GM21447 (cell line): ENCODE data around the gene PNMA6F.

Source experiments
- ATAC-seq: cut with Tn5 transposase; IDR thresholded peaks from one replicate; pipeline ENCODE4 v1.9.1; 2021; ENCODE audit not compliant: unreplicated experiment

PNMA6F gene

GRCh38 chrX:153321381-153322124, at the start of gene PNMA6F:
Gene PNMA6F, minus strand, starts transcription at chrX:153321767. Its CDS starts 1,093 bp downstream, at chrX:153320674.
- ATAC-seq: no peak

- no peak for ATAC-seq
Observed at GRCh38 chrX:153371256-153371655, 49.7 kb upstream of the PNMA6F start.

- no peak for ATAC-seq
Observed at GRCh38 chrX:153370293-153371055, 48.9 kb upstream of the PNMA6F start.

GRCh38 chrX:153366878-153367538, 45.4 kb upstream of the PNMA6F start:
- no peak for ATAC-seq

- no peak for ATAC-seq
Observed at GRCh38 chrX:153366119-153366518, 44.6 kb upstream of the PNMA6F start.

GRCh38 chrX:153365670-153366069, 44.1 kb upstream of the PNMA6F start:
- ATAC-seq: no peak

GRCh38 chrX:153361781-153362397, 40.3 kb upstream of the PNMA6F start:
- no peak for ATAC-seq

GRCh38 chrX:153357877-153358276, 36.3 kb upstream of the PNMA6F start:
- no peak for ATAC-seq

- ATAC-seq: no peak
Observed at GRCh38 chrX:153353416-153353815, 31.8 kb upstream of the PNMA6F start.

- no peak for ATAC-seq
Observed at GRCh38 chrX:153352858-153353257, 31.3 kb upstream of the PNMA6F start.

GRCh38 chrX:153351981-153352380, 30.4 kb upstream of the PNMA6F start:
- ATAC-seq: no peak

GRCh38 chrX:153349952-153350351, 28.4 kb upstream of the PNMA6F start:
- ATAC-seq: no peak

- no peak for ATAC-seq
Observed at GRCh38 chrX:153348421-153348820, 26.9 kb upstream of the PNMA6F start.

GRCh38 chrX:153347530-153347929, 26.0 kb upstream of the PNMA6F start:
- ATAC-seq: no peak

- ATAC-seq: no peak
Observed at GRCh38 chrX:153343674-153344073, 22.1 kb upstream of the PNMA6F start.

GRCh38 chrX:153342762-153343558, 21.4 kb upstream of the PNMA6F start:
- no peak for ATAC-seq

- no peak for ATAC-seq
Observed at GRCh38 chrX:153340111-153340510, 18.5 kb upstream of the PNMA6F start.

GRCh38 chrX:153339662-153340061, 18.1 kb upstream of the PNMA6F start:
- no peak for ATAC-seq

GRCh38 chrX:153338836-153339235, 17.3 kb upstream of the PNMA6F start:
- ATAC-seq: no peak

- ATAC-seq: no peak
Observed at GRCh38 chrX:153336988-153337387, 15.4 kb upstream of the PNMA6F start.
